Endothelial cell of umbilical vein (primary cell): ENCODE results near the gene STAT5B.

Source experiments
- EZH2 ChIP-seq: IDR thresholded peaks from 2 replicates; pipeline ENCODE4 v1.6.1; 2012; ENCODE audit warnings: borderline replicate concordance, low read depth, mild to moderate bottlenecking, moderate library complexity, low read length, inconsistent platforms; ENCODE audit not compliant: severe bottlenecking
- FOS ChIP-seq: IDR thresholded peaks from 2 replicates; pipeline ENCODE4 v1.6.1; 2011; ENCODE audit warnings: mild to moderate bottlenecking, low read length, moderate library complexity, borderline replicate concordance; ENCODE audit not compliant: insufficient read depth
- POLR2A ChIP-seq: IDR thresholded peaks from 2 replicates; pipeline ENCODE4 v1.6.1; 2012; ENCODE audit warnings: low read depth, mild to moderate bottlenecking, control low read depth, low read length
- TF ChIP-seq, protein P1 (sequence below), 2 donors: IDR thresholded peaks; 1 replicate in 1 of 2; 2 replicates in 1 of 2; pipeline ENCODE4 v1.5.1; 2011; ENCODE audit warnings: low read length in 2 of 2, mild to moderate bottlenecking in 2 of 2, moderate library complexity in 2 of 2, control low read depth in 1 of 2, inconsistent platforms in 1 of 2, low read depth in 1 of 2; ENCODE audit not compliant: insufficient read depth in 1 of 2; ENCODE audit errors: extremely low read depth in 1 of 2

DNA sequence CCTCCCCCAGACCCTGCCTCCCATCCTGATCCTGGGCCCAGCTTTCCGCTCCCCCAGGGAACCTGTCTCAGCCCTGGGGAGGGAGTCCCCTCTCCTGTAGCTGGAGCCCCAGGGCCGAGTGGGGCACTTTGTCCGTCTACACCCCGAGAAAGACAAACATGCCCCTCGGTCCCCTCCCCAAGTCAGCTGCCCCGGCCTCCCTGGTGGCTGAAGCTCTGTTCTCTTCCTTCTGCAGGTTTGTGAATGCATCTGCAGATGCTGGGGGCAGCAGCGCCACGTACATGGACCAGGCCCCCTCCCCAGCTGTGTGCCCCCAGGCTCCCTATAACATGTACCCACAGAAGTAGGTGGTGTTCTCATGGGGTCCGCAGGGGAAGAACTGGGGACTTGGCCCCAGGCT is 33.0 kb upstream of the STAT5B start:
- TF ChIP-seq FOS (no peak), POLR2A (no peak), EZH2 (no peak)
- TF ChIP-seq, protein P1, sequence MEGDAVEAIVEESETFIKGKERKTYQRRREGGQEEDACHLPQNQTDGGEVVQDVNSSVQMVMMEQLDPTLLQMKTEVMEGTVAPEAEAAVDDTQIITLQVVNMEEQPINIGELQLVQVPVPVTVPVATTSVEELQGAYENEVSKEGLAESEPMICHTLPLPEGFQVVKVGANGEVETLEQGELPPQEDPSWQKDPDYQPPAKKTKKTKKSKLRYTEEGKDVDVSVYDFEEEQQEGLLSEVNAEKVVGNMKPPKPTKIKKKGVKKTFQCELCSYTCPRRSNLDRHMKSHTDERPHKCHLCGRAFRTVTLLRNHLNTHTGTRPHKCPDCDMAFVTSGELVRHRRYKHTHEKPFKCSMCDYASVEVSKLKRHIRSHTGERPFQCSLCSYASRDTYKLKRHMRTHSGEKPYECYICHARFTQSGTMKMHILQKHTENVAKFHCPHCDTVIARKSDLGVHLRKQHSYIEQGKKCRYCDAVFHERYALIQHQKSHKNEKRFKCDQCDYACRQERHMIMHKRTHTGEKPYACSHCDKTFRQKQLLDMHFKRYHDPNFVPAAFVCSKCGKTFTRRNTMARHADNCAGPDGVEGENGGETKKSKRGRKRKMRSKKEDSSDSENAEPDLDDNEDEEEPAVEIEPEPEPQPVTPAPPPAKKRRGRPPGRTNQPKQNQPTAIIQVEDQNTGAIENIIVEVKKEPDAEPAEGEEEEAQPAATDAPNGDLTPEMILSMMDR (IDR thresholded peaks at IDR 0.05; ENCODE audit: extremely low read depth in 1 of 2, insufficient read depth in 1 of 2, low read depth in 1 of 2, low read length in 2 of 2) = no peak
